ELF-1 (cell line): ENCODE measurements around the gene LRRC4C.
"Not testable (repeated sequence)": the region's sequence is repeated elsewhere in the genome, so short reads cannot be mapped to it uniquely, and the experiment has no call there.

Source experiments
- DNase-seq: peaks from one replicate; pipeline ENCODE4 v3.0.0-alpha.2; 2016; ENCODE audit warnings: low read depth, low spot score

The LRRC4C gene

DNA sequence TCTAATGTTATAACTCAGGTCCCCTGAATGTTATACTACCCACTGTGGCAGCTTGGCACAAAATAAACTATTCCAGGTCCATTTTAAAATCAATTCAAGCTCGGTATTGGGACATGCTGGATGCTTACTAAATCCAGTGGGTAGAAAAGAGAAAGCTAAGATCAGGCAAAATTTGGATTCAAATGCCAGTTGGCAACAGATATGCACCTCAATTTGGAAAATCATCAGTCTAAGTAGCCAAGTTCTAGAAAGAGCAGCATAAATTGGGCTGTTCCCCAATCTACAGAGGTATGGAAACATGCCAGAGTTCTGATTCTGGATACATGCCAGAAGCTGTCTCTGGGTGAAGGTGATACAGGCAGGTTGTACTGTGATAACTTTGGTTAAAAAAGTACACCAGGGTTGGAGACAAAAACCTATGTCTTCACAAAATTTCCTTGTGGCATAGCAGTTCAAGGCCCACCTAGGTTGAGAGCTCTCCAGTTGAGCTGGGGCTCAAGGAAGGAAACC, 427.8 kb downstream of the LRRC4C start:
- DNase-seq: no peak

- no peak for DNase-seq
Measured at GRCh38 chr11:41020259-41020658, 439.2 kb downstream of the LRRC4C start.

DNA sequence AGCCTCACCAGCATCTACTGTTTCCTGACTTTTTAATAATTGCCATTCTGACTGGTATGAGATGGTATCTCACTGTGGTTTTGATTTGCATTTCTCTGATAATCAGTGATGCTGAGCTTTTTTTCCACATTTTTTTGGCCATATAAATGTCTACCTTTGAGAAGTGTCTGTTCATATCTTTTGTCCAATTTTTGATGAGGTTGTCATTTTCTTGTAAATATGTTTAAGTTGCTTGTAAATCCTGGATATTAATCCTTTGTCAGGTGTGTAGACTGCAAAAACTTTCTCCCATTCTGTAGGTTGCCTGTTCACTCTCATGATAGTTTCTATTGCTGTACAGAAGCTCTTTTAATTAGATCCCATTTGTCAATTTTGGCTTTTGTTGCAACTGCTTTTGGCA, 439.8 kb downstream of the LRRC4C start:
- not testable (repeated sequence) for DNase-seq

GRCh38 chr11:41018224-41018623, 441.2 kb downstream of the LRRC4C start:
- DNase-seq: no peak

GRCh38 chr11:41010361-41011050, 448.9 kb downstream of the LRRC4C start:
- DNase-seq: no peak

GRCh38 chr11:41005986-41006385, 453.5 kb downstream of the LRRC4C start:
- DNase-seq: no peak

- no peak for DNase-seq
Measured at GRCh38 chr11:41003339-41004282, 455.8 kb downstream of the LRRC4C start.

DNA sequence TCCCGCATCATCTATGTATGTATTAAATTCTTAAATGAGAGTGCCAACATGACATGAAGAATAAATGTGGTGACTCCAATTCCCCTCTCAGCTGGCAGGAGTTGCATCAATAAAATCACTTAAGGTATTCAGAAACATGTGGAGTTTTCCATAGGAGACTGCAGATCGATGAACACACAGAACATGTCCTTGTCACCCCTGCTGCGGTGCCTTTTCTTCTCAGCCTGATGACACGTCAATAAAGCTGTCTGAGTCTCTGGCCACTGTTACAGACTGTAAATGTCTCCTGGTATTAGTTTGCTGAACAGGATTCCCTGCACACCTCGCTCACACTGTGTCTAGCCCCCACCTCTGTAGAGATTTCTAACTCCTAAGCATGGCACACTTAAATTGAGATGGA, 460.5 kb downstream of the LRRC4C start:
- DNase-seq: no peak

GRCh38 chr11:40987776-40988435, 471.5 kb downstream of the LRRC4C start:
- no peak for DNase-seq

DNA sequence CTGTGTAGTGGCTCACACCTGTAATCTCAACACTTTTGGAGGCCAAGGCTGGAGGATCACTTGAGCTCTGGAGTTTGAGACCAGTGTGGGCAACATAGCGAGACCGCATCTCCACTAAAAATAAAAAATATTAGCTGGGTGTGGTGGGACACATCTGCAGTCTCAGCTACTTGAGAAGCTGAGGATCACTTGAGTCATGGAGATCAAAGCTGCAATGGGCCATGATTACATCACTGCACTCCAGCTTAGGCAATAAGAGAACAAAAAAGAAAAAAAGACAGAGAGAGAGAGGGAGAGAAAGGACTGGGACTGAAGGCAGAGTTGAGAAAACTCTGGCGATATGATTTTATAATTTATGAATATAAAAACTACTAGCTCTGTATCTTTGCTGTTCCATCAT, 473.1 kb downstream of the LRRC4C start:
- DNase-seq: no peak

DNA sequence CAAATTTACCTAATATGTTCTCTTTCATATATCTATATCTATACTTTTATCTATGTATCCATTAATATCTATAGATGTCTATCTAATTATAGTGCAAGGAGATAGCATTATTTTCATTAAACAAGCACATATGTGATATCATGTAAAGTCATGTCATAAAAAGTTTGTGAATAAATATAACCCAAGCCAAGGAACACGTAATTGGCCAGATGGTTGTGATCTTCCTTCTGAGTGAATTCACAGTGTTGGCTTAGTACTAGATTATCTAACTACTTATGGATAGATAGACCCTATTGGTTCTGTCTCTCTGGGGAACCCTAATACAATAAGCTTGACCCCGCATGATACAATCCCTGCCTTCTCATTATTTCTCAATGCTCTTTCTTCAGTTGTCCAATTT, 484.4 kb downstream of the LRRC4C start:
- DNase-seq: no peak

DNA sequence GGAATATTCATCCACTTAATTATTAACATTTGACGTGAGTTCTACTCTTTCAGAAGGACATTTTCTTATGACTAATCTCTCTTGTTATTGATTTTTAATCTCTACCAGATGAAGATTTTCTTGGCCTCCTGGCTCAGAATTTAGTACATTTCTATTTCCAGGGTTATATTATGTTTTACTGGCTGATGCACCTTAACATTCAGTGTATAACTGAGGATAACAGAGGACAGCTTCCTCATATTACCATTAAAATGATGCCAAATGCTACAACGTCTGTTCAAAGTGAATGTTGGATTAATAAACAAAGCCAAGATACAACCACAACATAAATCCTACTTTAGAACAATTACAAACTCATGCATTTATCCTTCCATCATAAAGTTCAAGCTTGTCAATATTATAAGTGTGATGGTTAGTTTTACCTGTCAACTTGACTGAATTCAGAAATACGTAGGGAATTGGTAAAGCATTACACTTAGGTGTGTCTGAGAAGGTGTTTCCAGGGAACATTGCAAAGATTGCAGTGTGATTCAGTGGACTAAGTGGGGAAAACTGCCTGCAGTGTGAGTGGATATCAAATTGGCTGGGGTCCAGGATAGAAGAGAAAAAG, 485.2 kb downstream of the LRRC4C start:
- DNase-seq: no peak

- no peak for DNase-seq
Measured at GRCh38 chr11:40958707-40959106, 500.7 kb downstream of the LRRC4C start.

DNA sequence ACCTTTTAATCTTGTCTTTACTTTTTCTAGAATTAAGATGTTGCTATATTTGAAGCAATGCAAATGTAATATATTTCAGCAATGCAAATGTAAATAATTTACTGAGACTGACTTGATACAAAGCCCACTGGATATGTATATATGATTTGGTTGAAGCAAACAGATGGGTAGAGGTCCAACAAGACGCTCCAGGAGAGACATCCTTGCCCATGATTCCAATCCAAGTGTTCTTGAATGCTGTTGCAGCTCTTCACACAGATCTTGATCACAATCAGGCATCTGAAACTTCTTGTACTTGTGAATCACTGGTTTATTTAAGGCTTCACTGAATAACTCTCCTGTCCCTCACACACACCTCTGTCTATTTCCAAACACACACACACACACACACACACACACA, 507.0 kb downstream of the LRRC4C start:
- no peak for DNase-seq

DNA sequence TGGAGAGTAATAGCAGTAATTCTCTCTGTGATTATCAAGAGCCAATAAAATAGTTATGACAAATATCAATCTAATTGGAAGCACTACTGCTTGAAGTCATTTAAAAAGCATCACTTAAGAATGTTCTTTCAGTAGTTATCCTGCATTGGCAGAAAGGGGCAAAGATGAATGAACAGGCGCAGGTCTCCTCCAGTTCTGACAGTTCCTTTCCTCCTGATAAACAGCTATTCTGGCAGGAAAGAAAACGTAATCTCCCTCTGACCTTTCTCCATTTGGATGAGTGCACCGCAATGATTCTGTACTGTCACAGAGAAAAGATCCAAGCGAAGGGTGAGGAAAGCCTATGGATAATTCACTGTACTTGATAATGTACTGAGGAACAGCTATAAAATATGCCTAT, 521.5 kb downstream of the LRRC4C start:
- DNase-seq: no peak

DNA sequence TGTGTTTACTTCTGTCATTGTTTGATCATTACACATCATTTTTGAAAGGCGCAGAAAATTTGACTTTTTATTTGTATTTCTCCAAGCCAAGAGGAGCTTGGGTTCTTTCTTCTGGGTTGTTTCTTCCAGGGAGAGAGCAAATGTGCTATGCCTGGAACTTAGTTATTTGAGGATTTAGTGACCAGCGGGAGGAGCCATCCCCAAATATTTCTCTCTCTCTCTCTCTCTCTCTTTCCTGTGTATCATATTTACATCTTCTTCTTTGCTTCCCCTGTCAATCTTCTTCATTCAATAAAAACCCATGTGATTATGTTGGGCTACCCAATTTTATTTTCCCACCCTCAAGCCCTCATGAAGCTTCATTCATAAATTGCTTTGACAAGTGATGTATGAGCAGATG, 534.5 kb downstream of the LRRC4C start:
- DNase-seq: no peak

DNA sequence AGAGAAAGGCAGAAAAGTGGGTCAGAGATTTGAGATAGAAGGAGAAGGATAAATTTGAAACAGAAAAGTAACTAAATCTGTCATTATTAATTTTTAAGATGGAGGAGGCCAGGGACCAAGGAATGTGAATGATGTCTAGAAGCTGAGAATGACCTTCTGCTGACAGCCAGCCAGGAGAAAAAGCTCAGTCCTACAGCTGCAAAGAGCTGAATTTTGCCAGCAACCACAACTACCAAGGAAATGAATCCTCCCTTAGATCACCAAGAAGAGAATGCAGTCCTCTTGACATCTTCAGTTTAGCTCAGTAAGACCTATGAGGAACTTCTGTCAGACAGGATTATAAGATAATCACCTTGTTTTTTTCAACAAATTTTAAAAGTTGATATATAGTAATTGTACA, 538.2 kb downstream of the LRRC4C start:
- DNase-seq: no peak

GRCh38 chr11:40910774-40911173, 548.7 kb downstream of the LRRC4C start:
- not testable (repeated sequence) for DNase-seq

GRCh38 chr11:40894501-40894900, 565.0 kb downstream of the LRRC4C start:
- no peak for DNase-seq

DNA sequence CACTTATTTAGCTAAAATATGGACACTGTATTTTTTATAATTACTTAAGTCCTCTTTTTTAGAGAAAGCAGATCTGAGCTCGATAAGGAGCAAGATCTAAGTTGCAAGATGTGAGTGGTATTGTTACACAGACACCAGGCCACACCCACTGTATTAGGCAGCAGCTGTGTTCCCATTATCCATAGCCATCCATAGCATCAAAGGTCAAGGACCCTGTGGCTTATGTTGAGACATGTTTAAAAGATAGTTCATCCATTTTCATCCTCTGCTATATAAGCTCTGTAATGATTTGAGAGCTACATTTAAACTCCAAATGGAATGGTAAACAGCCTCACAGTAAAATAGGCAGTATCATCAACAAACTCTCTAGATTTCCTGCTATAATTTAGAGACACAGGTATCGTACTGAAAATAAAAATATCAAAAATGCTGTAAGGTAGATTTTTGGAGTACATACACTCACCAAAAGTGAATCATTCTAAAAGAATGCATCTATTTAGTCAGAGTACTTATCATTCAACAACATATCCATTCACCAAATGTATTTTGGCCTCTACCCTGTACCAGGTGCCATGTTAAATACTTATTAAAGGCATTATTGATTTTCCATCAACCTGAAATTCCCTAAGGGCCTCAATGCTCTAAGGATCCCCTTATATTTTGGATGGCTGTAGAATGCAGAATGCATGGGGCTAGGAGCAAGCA, 574.0 kb downstream of the LRRC4C start:
- DNase-seq: no peak

GRCh38 chr11:40882301-40882700, 577.2 kb downstream of the LRRC4C start:
- DNase-seq: no peak
